Esophagus squamous epithelium (tissue), 4 donors: Measurements from ENCODE around the gene PLA2R1.

Experiments
- CTCF ChIP-seq, 6 experiments: fragments of 450-650 bp in 4 of 6; fragments of 200-600 bp in 2 of 6; sonication (generic) in 2 of 6; IDR thresholded peaks; one replicate each; pipeline ENCODE4 v1.5.1; 2016 to 2019; ENCODE audit warnings: antibody characterized with exemption in 6 of 6, mild to moderate bottlenecking in 4 of 6, moderate library complexity in 4 of 6
- POLR2A ChIP-seq, 4 donors: fragments of 450-650 bp; IDR thresholded peaks; one replicate each; pipeline ENCODE4 v1.6.1; 2017; ENCODE audit warnings: antibody characterized with exemption in 4 of 4, mild to moderate bottlenecking in 4 of 4, moderate library complexity in 3 of 4

DNA sequence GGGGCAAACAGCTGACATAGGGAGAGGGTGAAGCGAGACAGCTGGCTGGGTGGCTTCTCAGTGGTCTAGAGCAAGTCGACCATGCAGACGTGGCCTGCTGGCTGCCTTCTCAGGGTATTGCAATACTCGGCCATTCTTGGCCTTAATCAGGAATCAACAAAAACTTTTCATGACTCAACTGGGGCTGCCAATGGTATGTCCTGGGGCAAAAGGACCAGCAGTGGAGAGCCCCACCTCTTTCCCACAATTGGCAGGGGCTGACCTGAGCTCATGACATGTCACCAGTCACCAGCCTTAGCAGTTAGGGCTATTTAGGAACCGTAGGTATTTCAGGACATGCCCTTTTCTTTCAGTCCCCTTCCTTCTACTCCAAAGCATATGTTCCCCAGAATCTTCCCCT is 19.1 kb downstream of the PLA2R1 start:
- TF ChIP-seq POLR2A (IDR thresholded peaks at IDR 0.05) = no peak
- TF ChIP-seq CTCF (IDR thresholded peaks at IDR 0.05) = no peak
